Measurements from ENCODE around the gene RAD23B. TPM values are rescaled to one million over a fixed set of nuclear protein-coding genes. Genes with fewer than 3 reads are reported as not detected.
A peak's percentile ranks its signal among the peaks of the same experiment; 100 is the strongest.

The RAD23B gene
- polyA plus RNA-seq, 3 donors = 21.6 to 50.0 (median 24.7) TPM

GRCh38 chr9:107274096-107274495 is 9.0 kb upstream of the RAD23B start:
- peak; percentile 22 for TF ChIP-seq CTCF (IDR thresholded peaks at IDR 0.05)
- H3K79me2 ChIP-seq (ENCODE audit: insufficient read depth, low read length) = no peaks in the 10 kb centered on the region
- H3K9me3 ChIP-seq (replicated peaks in 1 of 2; ENCODE audit: control insufficient read depth in 1 of 2, insufficient read depth in 1 of 2, low read length in 2 of 2) = no peaks in the 10 kb centered on the region
- peaks cover 0 to under 1% of the 10 kb centered on the region in 2 donors for H3K4me1 ChIP-seq (ENCODE audit: control insufficient read depth in 1 of 2, insufficient read depth in 2 of 2, low read length in 2 of 2)
- H3K36me3 Mint-ChIP-seq = no peaks in the 10 kb centered on the region
- H3K4me3 ChIP-seq (replicated peaks in 1 of 3; ENCODE audit: low read depth in 2 of 3, low read length in 3 of 3) = no peak overlapping the region
- no CpG with 5 or more reads among the region's 1 CpG for WGBS (ENCODE audit: insufficient coverage)
- H3K4me1 Mint-ChIP-seq = peaks cover 4% of the 10 kb centered on the region
- no peak overlapping the region for H3K4me2 ChIP-seq (replicated peaks; ENCODE audit: extremely low read depth, low read length, poor library complexity, severe bottlenecking)
- peaks cover 0 to 2% (median 0%) of the 10 kb centered on the region in 7 donors for H3K9me3 Mint-ChIP-seq
- no peak for DNase-seq
- peaks cover 8 to 26% (median 23%) of the 10 kb centered on the region in 3 donors for H3K27me3 Mint-ChIP-seq (ENCODE audit: low read depth in 3 of 3)
- H4K20me1 ChIP-seq (ENCODE audit: insufficient read depth, low read length) = no peaks in the 10 kb centered on the region
- no peak overlapping the region for H3K27ac ChIP-seq (ENCODE audit: low read depth in 1 of 2, low read length in 2 of 2)
- intact Hi-C loops (cut with micrococcal nuclease) = no loop called here
- H2AFZ ChIP-seq (ENCODE audit: insufficient read depth, low read depth, low read length, poor library complexity, severe bottlenecking) = no peak overlapping the region
- H3K4me3 Mint-ChIP-seq = peak overlapping the region in 1 of 2 donors; percentile 2
- no peak overlapping the region for H3K27ac Mint-ChIP-seq
- H3K36me3 ChIP-seq (replicated peaks in 1 of 2; ENCODE audit: control insufficient read depth in 1 of 2, insufficient read depth in 2 of 2, low read length in 2 of 2) = no peaks in the 10 kb centered on the region
- H3K27me3 ChIP-seq (ENCODE audit: control insufficient read depth in 2 of 2, insufficient read depth in 2 of 2, low read length in 2 of 2) = peaks cover 7 to 17% of the 10 kb centered on the region in 2 donors
- no peak overlapping the region for H3K9ac ChIP-seq (ENCODE audit: insufficient read depth, low read length, poor library complexity, severe bottlenecking)

GRCh38 chr9:107274953-107275422 is 8.1 kb upstream of the RAD23B start:
- Histone ChIP-seq H3K9ac (ENCODE audit: insufficient read depth, low read length, poor library complexity, severe bottlenecking) (no peak overlapping the region), H3K4me1 (ENCODE audit: control insufficient read depth in 1 of 2, insufficient read depth in 2 of 2, low read length in 2 of 2) (peaks cover 0 to 4% of the 10 kb centered on the region in 2 donors), H2AFZ (ENCODE audit: insufficient read depth, low read depth, low read length, poor library complexity, severe bottlenecking) (no peak overlapping the region), H3K27ac (ENCODE audit: low read depth in 1 of 2, low read length in 2 of 2) (no peak overlapping the region), H3K27me3 (ENCODE audit: control insufficient read depth in 2 of 2, insufficient read depth in 2 of 2, low read length in 2 of 2) (peaks cover 7 to 17% of the 10 kb centered on the region in 2 donors), H3K9me3 (replicated peaks in 1 of 2; ENCODE audit: control insufficient read depth in 1 of 2, insufficient read depth in 1 of 2, low read length in 2 of 2) (no peaks in the 10 kb centered on the region), H3K79me2 (ENCODE audit: insufficient read depth, low read length) (no peaks in the 10 kb centered on the region), H3K4me3 (replicated peaks in 1 of 3; ENCODE audit: low read depth in 2 of 3, low read length in 3 of 3) (no peak overlapping the region), H4K20me1 (ENCODE audit: insufficient read depth, low read length) (no peaks in the 10 kb centered on the region), H3K4me2 (replicated peaks; ENCODE audit: extremely low read depth, low read length, poor library complexity, severe bottlenecking) (no peak overlapping the region), H3K36me3 (replicated peaks in 1 of 2; ENCODE audit: control insufficient read depth in 1 of 2, insufficient read depth in 2 of 2, low read length in 2 of 2) (no peaks in the 10 kb centered on the region)
- H3K9me3 Mint-ChIP-seq = peaks cover 0 to 6% (median 0%) of the 10 kb centered on the region in 7 donors
- H3K27me3 Mint-ChIP-seq (ENCODE audit: low read depth in 3 of 3) = peaks cover 8 to 26% (median 23%) of the 10 kb centered on the region in 3 donors
- WGBS (ENCODE audit: insufficient coverage) = 78% methylated on average over 4 of the region's 4 CpGs
- H3K4me1 Mint-ChIP-seq = peaks cover 7% of the 10 kb centered on the region
- H3K4me3 Mint-ChIP-seq = peak overlapping the region in 1 of 2 donors; percentile 32
- DNase-seq = no peak
- H3K36me3 Mint-ChIP-seq = no peaks in the 10 kb centered on the region
- intact Hi-C loops (cut with micrococcal nuclease) = no loop called here
- no peak for TF ChIP-seq CTCF (IDR thresholded peaks at IDR 0.05)
- H3K27ac Mint-ChIP-seq = no peak overlapping the region

Measured in CD14-positive monocyte (primary cell).